SH-SY5Y (cell line): ENCODE measurements around the gene PARP14.

ENCODE experiments used
- GATA2 ChIP-seq: IDR thresholded peaks from 2 replicates; pipeline ENCODE4 v1.6.1; 2011; ENCODE audit warnings: mild to moderate bottlenecking, low read depth, low read length
- GATA3 ChIP-seq: IDR thresholded peaks from 2 replicates; pipeline ENCODE4 v1.6.1; 2011; ENCODE audit warnings: low read depth, mild to moderate bottlenecking, low read length, moderate library complexity

- TF ChIP-seq GATA2 (no peak), GATA3 (no peak)
Observed at GRCh38 chr3:122640437-122640999, 40.1 kb upstream of the PARP14 start.
